Left ventricle myocardium inferior (tissue), 1 donor: ENCODE results near the gene MTMR6. TPM values are rescaled to one million over a fixed set of nuclear protein-coding genes. Genes with fewer than 3 reads are reported as not detected.

ENCODE experiments used
- DNase-seq: peaks from one replicate; pipeline ENCODE4 v3.0.0-alpha.2; 2020
- H3K27ac ChIP-seq: fragments of 200-600 bp; replicated peaks from 2 replicates; pipeline ENCODE4 v1.8.0; 2021
- H3K27me3 ChIP-seq: fragments of 200-600 bp; 2 replicates; pipeline ENCODE4 v1.8.0; 2021; ENCODE audit warnings: low read depth
- H3K36me3 ChIP-seq: fragments of 200-600 bp; 2 replicates; pipeline ENCODE4 v1.8.0; 2021
- H3K4me1 ChIP-seq: fragments of 200-600 bp; 2 replicates; pipeline ENCODE4 v1.8.0; 2021
- H3K4me3 ChIP-seq: fragments of 200-600 bp; 2 replicates; pipeline ENCODE4 v1.8.0; 2021; ENCODE audit warnings: mild to moderate bottlenecking, moderate library complexity
- H3K9me3 ChIP-seq: fragments of 200-600 bp; replicated peaks from 2 replicates; pipeline ENCODE4 v1.8.0; 2021
- intact Hi-C: fragments of 100-400 bp; cut with micrococcal nuclease; formaldehyde crosslinking; loops from one replicate; pipeline ENCODE4 v1.11.0; 2022
- total RNA-seq: library from RNA; stranded (reverse); fragmentation: NEBNext Ultra II Directional; extraction: Animal tissue kit (Norgen Biotek cat#: 25700); gene quantifications from one replicate; pipeline ENCODE4 v1.2.1, GENCODE V29; 2021
- TF ChIP-seq, protein P1 (sequence below): fragments of 200-600 bp; IDR thresholded peaks from 2 replicates; pipeline ENCODE4 v1.8.0; 2021; ENCODE audit warnings: antibody characterized with exemption, mild to moderate bottlenecking, borderline replicate concordance
- donor health status: DM: no; HTN: yes; CAD: no; lungs with severe emphysema.

MTMR6 gene
- total RNA-seq, 1 donor from 2014 or later, result 17.4 TPM

DNA sequence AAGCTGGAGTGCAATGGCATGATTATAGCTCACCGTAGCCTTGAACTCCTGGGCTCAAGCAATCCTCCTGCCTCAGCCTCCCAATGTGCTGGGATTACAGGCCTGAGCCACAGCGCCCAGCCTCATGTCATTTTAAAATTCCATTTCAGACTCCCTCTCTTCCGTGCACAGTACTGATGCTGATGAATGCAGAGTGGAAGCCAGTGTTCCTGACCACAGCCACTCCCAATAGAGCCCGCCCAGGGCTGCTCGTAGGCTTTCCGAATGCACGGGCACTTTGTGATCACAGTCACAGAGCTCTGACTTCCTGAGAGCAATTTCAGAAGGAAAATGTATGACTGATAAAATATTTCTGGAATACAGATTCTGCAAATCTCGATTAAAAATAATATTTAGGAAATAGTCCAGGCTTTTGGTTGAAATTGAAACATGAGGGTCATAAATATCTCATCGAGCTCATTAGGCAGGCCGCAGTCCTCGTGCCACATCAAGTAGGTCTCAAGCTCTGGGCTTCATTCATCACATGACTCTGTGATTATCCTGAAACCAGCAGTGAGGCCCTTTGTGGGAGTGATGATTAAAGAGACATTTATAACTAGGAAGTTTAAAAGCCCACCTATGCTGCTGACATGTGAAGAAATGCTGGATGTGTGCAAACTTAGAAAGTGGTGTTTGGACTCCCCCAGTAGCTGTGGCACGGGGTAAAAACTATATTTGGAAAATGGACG is 76.3 kb downstream of the MTMR6 start:
- H3K4me1 ChIP-seq, result peaks cover 10% of the 10 kb centered on the region
- no peak overlapping the region for H3K27ac ChIP-seq
- H3K27me3 ChIP-seq, result peaks cover 16% of the 10 kb centered on the region
- DNase-seq, result no peak
- TF ChIP-seq, protein P1, sequence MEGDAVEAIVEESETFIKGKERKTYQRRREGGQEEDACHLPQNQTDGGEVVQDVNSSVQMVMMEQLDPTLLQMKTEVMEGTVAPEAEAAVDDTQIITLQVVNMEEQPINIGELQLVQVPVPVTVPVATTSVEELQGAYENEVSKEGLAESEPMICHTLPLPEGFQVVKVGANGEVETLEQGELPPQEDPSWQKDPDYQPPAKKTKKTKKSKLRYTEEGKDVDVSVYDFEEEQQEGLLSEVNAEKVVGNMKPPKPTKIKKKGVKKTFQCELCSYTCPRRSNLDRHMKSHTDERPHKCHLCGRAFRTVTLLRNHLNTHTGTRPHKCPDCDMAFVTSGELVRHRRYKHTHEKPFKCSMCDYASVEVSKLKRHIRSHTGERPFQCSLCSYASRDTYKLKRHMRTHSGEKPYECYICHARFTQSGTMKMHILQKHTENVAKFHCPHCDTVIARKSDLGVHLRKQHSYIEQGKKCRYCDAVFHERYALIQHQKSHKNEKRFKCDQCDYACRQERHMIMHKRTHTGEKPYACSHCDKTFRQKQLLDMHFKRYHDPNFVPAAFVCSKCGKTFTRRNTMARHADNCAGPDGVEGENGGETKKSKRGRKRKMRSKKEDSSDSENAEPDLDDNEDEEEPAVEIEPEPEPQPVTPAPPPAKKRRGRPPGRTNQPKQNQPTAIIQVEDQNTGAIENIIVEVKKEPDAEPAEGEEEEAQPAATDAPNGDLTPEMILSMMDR, result no peak
- no peaks in the 10 kb centered on the region for H3K9me3 ChIP-seq
- intact Hi-C loops, result no loop called here
- H3K36me3 ChIP-seq, result no peaks in the 10 kb centered on the region
- H3K4me3 ChIP-seq, result no peak overlapping the region

- no peak overlapping the region for H3K27ac ChIP-seq
- intact Hi-C loops, result no loop called here
- no peaks in the 10 kb centered on the region for H3K4me1 ChIP-seq
- no peaks in the 10 kb centered on the region for H3K9me3 ChIP-seq
- peaks cover 42% of the 10 kb centered on the region for H3K27me3 ChIP-seq
- no peak overlapping the region for H3K4me3 ChIP-seq
- TF ChIP-seq, protein P1, result no peak
- no peaks in the 10 kb centered on the region for H3K36me3 ChIP-seq
- no peak for DNase-seq
Measured at GRCh38 chr13:25207291-25207810, 79.9 kb downstream of the MTMR6 start.

- Histone ChIP-seq H3K36me3 (no peaks in the 10 kb centered on the region), H3K27ac (no peak overlapping the region), H3K9me3 (no peaks in the 10 kb centered on the region), H3K4me3 (no peak overlapping the region), H3K27me3 (peaks cover 56% of the 10 kb centered on the region), H3K4me1 (no peaks in the 10 kb centered on the region)
- intact Hi-C loops, result no loop called here
- TF ChIP-seq, protein P1, result no peak
- no peak for DNase-seq
Measured at GRCh38 chr13:25204863-25205262, 82.4 kb downstream of the MTMR6 start.

DNA sequence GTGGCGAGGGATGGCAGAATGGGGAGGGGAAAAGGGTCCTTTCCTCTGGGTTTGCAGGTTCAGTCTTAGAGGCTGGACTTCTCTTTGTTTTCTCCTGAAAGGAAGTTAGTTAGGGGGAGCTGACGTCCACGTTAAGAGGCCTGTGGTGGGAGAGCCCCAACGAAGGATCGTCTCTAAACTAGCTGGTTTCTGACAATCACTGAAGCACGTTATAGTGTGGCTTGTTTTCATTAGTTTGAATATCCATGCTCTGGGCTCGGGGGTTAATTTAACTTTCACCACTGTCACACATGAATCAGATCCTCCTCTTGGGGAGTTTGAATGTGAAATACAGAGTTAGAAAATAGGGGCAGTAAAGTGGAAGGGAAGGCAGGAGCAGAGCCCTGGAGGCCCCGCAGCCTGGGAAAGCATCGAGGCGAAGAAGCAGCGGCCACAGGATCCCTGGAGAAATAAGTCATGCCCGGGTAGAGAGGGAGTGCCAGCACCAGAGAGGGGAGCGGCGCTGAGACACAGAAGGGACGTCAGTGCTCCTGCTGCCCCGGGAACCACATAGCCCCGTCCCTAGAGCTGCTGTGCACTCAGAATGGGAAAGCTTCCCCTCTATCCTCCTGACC is 84.1 kb downstream of the MTMR6 start:
- Histone ChIP-seq H3K36me3 (no peaks in the 10 kb centered on the region), H3K4me1 (no peaks in the 10 kb centered on the region), H3K9me3 (no peaks in the 10 kb centered on the region), H3K4me3 (no peak overlapping the region), H3K27me3 (peaks cover 56% of the 10 kb centered on the region), H3K27ac (no peak overlapping the region)
- DNase-seq, result no peak
- TF ChIP-seq, protein P1, result no peak
- intact Hi-C loops, result no loop called here

GRCh38 chr13:25200783-25201182 is 86.5 kb downstream of the MTMR6 start:
- TF ChIP-seq, protein P1, result no peak
- DNase-seq, result no peak
- intact Hi-C loops, result no loop called here
- no peaks in the 10 kb centered on the region for H3K36me3 ChIP-seq
- no peaks in the 10 kb centered on the region for H3K4me1 ChIP-seq
- H3K4me3 ChIP-seq, result no peak overlapping the region
- H3K27me3 ChIP-seq, result peaks cover 50% of the 10 kb centered on the region
- H3K9me3 ChIP-seq, result no peaks in the 10 kb centered on the region
- no peak overlapping the region for H3K27ac ChIP-seq
